ENCODE data around the gene MAGI3.
"Not testable (repeated sequence)": the region's sequence is repeated elsewhere in the genome, so short reads cannot be mapped to it uniquely, and the experiment has no call there.

MAGI3 gene

GRCh38 chr1:113452921-113453770 lies 62.8 kb downstream of the MAGI3 start:
- DNase-seq = no peak

GRCh38 chr1:113453771-113454083 lies 63.4 kb downstream of the MAGI3 start:
- DNase-seq = no peak

- DNase-seq = no peak
These were observed 65.1 kb downstream of the MAGI3 start for GRCh38 chr1:113455374-113455773.

- no peak for DNase-seq
These were observed 66.7 kb downstream of the MAGI3 start for GRCh38 chr1:113456967-113457366.

- DNase-seq = no peak
These were observed 69.0 kb downstream of the MAGI3 start for GRCh38 chr1:113459279-113459678.

- no peak for DNase-seq
These were observed 77.7 kb downstream of the MAGI3 start for GRCh38 chr1:113467991-113468390.

GRCh38 chr1:113478427-113479195 lies 88.3 kb downstream of the MAGI3 start:
- DNase-seq = not testable (repeated sequence)

GRCh38 chr1:113479713-113480676 lies 89.7 kb downstream of the MAGI3 start:
- no peak for DNase-seq

- not testable (repeated sequence) for DNase-seq
These were observed 94.8 kb downstream of the MAGI3 start for GRCh38 chr1:113485131-113485530.

GRCh38 chr1:113488576-113489177 lies 98.4 kb downstream of the MAGI3 start:
- no peak for DNase-seq

GRCh38 chr1:113490384-113490783 lies 100.1 kb downstream of the MAGI3 start:
- DNase-seq = no peak

GRCh38 chr1:113493533-113493932 lies 103.2 kb downstream of the MAGI3 start:
- no peak for DNase-seq

- DNase-seq = no peak
These were observed 115.0 kb downstream of the MAGI3 start for GRCh38 chr1:113505357-113505756.

- no peak for DNase-seq
These were observed 117.4 kb downstream of the MAGI3 start for GRCh38 chr1:113507552-113508214.

- no peak for DNase-seq
These were observed 118.2 kb downstream of the MAGI3 start for GRCh38 chr1:113508364-113509164.

- DNase-seq = not testable (repeated sequence)
These were observed 119.5 kb downstream of the MAGI3 start for GRCh38 chr1:113509766-113510165.

GRCh38 chr1:113511269-113511668 lies 121.0 kb downstream of the MAGI3 start:
- DNase-seq = no peak

GRCh38 chr1:113515498-113515897 lies 125.2 kb downstream of the MAGI3 start:
- no peak for DNase-seq

GRCh38 chr1:113517346-113517745 lies 127.0 kb downstream of the MAGI3 start:
- DNase-seq = no peak

- no peak for DNase-seq
These were observed 127.7 kb downstream of the MAGI3 start for GRCh38 chr1:113517983-113518382.

GRCh38 chr1:113519556-113519955 lies 129.2 kb downstream of the MAGI3 start:
- DNase-seq = no peak
